MCF 10A (cell line): ENCODE results near the gene KDM5B. TPM values are rescaled to one million over a fixed set of nuclear protein-coding genes. Genes with fewer than 3 reads are reported as not detected.

Source experiments
- BruUV-seq: library from RNA; stranded (reverse); fragments of 400-500 nt; replicated peaks from 2 replicates; lab custom pipeline; 2021; lab: Mats Ljungman, UMichigan
- CTCF ChIA-PET: fragments of 300-600 bp; sonication (Branson Sonifier 250); formaldehyde crosslinking; extraction: SDS; loops from one replicate; lab custom pipeline; 2021; ENCODE audit warnings: antibody characterized with exemption, inconsistent platforms; lab: Yijun Ruan, JAX
- POLR2A ChIA-PET: fragments of 300-600, 350-650 bp; sonication (Branson Sonifier 250); formaldehyde crosslinking; extraction: SDS; loops from one replicate; lab custom pipeline; 2020; ENCODE audit warnings: antibody characterized with exemption, inconsistent platforms; lab: Yijun Ruan, JAX
- DNase-seq: peaks from one replicate; pipeline ENCODE4 v3.0.0-alpha.2; 2018; ENCODE audit not compliant: unreplicated experiment
- H3K27ac Mint-ChIP-seq: one replicate; pipeline ENCODE4 v1.8.0; 2022; ENCODE audit warnings: mild to moderate bottlenecking, low read depth, mixed read lengths; ENCODE audit not compliant: unreplicated experiment
- H3K27me3 Mint-ChIP-seq: one replicate; pipeline ENCODE4 v1.8.0; 2022; ENCODE audit warnings: mixed read lengths; ENCODE audit not compliant: insufficient read depth, unreplicated experiment
- H3K36me3 Mint-ChIP-seq: one replicate; pipeline ENCODE4 v1.8.0; 2022; ENCODE audit warnings: mild to moderate bottlenecking, moderate library complexity, mixed read lengths; ENCODE audit not compliant: insufficient read depth, unreplicated experiment
- H3K4me1 Mint-ChIP-seq: one replicate; pipeline ENCODE4 v1.8.0; 2022; ENCODE audit warnings: mixed read lengths; ENCODE audit not compliant: insufficient read depth, unreplicated experiment
- H3K4me3 Mint-ChIP-seq: one replicate; pipeline ENCODE4 v1.8.0; 2022; ENCODE audit warnings: mild to moderate bottlenecking, moderate library complexity, mixed read lengths; ENCODE audit not compliant: unreplicated experiment
- H3K9me3 Mint-ChIP-seq: one replicate; pipeline ENCODE4 v1.8.0; 2022; ENCODE audit warnings: mixed read lengths; ENCODE audit not compliant: unreplicated experiment
- CTCF ChIP-seq: fragments of 200-600 bp; IDR thresholded peaks from one replicate; pipeline ENCODE4 v1.8.0; 2022; ENCODE audit warnings: antibody characterized with exemption, mild to moderate bottlenecking; ENCODE audit not compliant: unreplicated experiment
- intact Hi-C: fragments of 100-400 bp; cut with micrococcal nuclease; formaldehyde crosslinking; loops from 2 replicates; pipeline ENCODE4 v1.14.1; 2022
- total RNA-seq: library from RNA; stranded (reverse); gene quantifications from 2 replicates; pipeline ENCODE4 v1.2.3, GENCODE V29; 2022

The KDM5B gene
- total RNA-seq, 1 experiment from 2014 or later, result 180 TPM

- ChIA-PET POLR2A (no interaction called here), CTCF (interaction anchor here (0.6 to 9.4 kb wide), 4 partner anchors 12 to 707 kb away, joined by 3 to 86 read pairs (median 4); no protein-coding TSS in a partner anchor)
- H3K9me3 Mint-ChIP-seq, result no peaks in the 10 kb centered on the region
- no peak for TF ChIP-seq CTCF
- intact Hi-C loops, result no loop called here
- no peak overlapping the region for H3K4me3 Mint-ChIP-seq
- no peaks in the 10 kb centered on the region for H3K36me3 Mint-ChIP-seq
- BruUV-seq, result no TSS peak
- no peaks in the 10 kb centered on the region for H3K4me1 Mint-ChIP-seq
- DNase-seq, result no peak
- H3K27me3 Mint-ChIP-seq, result peaks cover 100% of the 10 kb centered on the region
- H3K27ac Mint-ChIP-seq, result no peak overlapping the region
Measured at GRCh38 chr1:202706851-202707250, 101.4 kb downstream of the KDM5B start.

GRCh38 chr1:202704601-202705000, 103.6 kb downstream of the KDM5B start:
- Mint-ChIP-seq H3K36me3 (no peaks in the 10 kb centered on the region), H3K27ac (no peak overlapping the region), H3K4me3 (no peak overlapping the region), H3K9me3 (no peaks in the 10 kb centered on the region), H3K4me1 (no peaks in the 10 kb centered on the region), H3K27me3 (peaks cover 100% of the 10 kb centered on the region)
- no peak for DNase-seq
- intact Hi-C loops, result no loop called here
- POLR2A ChIA-PET, result no interaction called here
- CTCF ChIA-PET, result interaction anchor here (0.9 to 9.4 kb wide), 2 partner anchors 14 to 82 kb away, joined by 3 to 86 read pairs; no protein-coding TSS in a partner anchor
- TF ChIP-seq CTCF, result no peak
- BruUV-seq, result no TSS peak

- intact Hi-C loops, result no loop called here
- DNase-seq, result no peak
- TF ChIP-seq CTCF, result no peak
- Mint-ChIP-seq H3K9me3 (no peaks in the 10 kb centered on the region), H3K36me3 (no peaks in the 10 kb centered on the region), H3K4me1 (no peaks in the 10 kb centered on the region), H3K27ac (no peak overlapping the region), H3K4me3 (no peak overlapping the region), H3K27me3 (peaks cover 96% of the 10 kb centered on the region)
- ChIA-PET CTCF (interaction anchor here (0.7 to 9.4 kb wide), 5 partner anchors 9 to 380 kb away, joined by 3 to 86 read pairs (median 3); no protein-coding TSS in a partner anchor), POLR2A (no interaction called here)
- BruUV-seq, result no TSS peak
Measured at GRCh38 chr1:202703191-202703590, 105.0 kb downstream of the KDM5B start.

- BruUV-seq, result no TSS peak
- no peaks in the 10 kb centered on the region for H3K36me3 Mint-ChIP-seq
Measured at GRCh38 chr1:202702088-202702487, 106.1 kb downstream of the KDM5B start.

More at GRCh38 chr1:202702088-202702487, 106.1 kb downstream of the KDM5B start:
- Mint-ChIP-seq H3K27me3 (peaks cover 96% of the 10 kb centered on the region), H3K4me3 (no peak overlapping the region), H3K27ac (no peak overlapping the region), H3K9me3 (no peaks in the 10 kb centered on the region), H3K4me1 (no peaks in the 10 kb centered on the region)
- no peak for TF ChIP-seq CTCF
- ChIA-PET POLR2A (no interaction called here), CTCF (interaction anchor here (0.6 to 9.4 kb wide), 2 partner anchors 16 to 67 kb away, joined by 3 to 86 read pairs; no protein-coding TSS in a partner anchor)
- intact Hi-C loops, result no loop called here
- DNase-seq, result no peak
